GM21515 (cell line): ENCODE data around the gene MCIDAS.

Experiments
- ATAC-seq: cut with Tn5 transposase; IDR thresholded peaks from one replicate; pipeline ENCODE4 v1.9.1; 2021; ENCODE audit not compliant: unreplicated experiment

The MCIDAS gene

DNA sequence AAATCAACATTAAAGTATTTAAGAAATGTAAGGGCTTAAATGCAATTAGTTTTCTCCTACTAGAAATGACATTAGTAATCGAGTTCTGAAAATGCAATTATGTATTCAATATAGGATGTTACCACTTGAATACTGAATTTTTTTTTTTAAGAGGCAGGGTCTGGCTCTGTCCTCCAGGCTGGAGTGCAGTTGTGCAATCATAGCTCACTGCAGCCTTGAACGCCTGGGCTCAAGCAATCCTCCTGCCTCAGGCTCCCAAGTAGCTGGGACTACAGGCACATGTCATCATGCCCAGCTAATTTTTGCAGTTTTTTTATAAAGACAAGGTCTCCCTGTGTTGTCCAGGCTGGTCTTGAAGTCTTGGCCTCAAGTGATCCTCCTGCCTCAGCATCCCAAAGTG is 55.6 kb downstream of the MCIDAS start:
- ATAC-seq: no peak
